ENCODE data around the gene APOC3.

DNA sequence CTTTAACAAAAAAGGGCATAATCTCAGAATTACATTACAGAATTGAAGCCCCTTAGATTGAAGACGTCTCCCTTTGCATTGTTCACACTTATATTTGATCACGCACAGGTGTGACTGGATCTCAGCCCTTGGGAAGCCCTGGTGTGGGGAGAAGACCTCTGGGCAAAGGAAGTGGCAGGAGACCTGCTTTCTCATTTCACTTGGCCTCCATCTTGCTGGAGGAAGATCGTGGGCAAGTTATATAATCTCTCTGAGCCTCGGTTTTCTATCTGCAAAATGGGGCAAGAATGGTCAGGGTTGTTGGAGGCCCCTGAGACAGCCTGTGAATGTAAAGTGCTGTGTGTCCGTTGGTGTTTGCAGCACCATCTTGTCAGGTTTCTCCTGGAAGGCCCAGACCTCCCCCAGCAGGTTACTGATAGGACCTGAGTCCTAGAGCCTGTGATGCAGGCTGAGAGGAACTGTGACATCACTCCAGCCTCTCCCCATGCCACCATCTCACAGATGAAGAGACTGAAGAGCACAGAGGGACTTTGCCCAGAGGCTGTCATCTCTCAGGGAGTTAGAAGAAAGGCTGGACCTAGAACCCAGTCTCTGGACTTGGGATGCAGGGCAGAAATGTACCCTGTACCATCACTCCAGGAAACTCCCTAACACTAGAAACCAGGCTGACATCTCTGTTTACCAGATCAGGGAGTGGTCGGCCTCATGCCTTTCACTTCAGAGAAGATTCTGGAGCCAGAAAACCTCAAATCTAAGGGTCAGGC, 8.8 kb downstream of the APOC3 start:
- TF ChIP-seq POLR2AphosphoS5 (IDR thresholded peaks at IDR 0.05; ENCODE audit: low read depth) (no peak), GABPA (IDR thresholded peaks at IDR 0.05; ENCODE audit: low read depth) (no peak), SPI1 (IDR thresholded peaks at IDR 0.05; ENCODE audit: borderline replicate concordance, low read depth) (no peak)
- TF ChIP-seq, protein P1, sequence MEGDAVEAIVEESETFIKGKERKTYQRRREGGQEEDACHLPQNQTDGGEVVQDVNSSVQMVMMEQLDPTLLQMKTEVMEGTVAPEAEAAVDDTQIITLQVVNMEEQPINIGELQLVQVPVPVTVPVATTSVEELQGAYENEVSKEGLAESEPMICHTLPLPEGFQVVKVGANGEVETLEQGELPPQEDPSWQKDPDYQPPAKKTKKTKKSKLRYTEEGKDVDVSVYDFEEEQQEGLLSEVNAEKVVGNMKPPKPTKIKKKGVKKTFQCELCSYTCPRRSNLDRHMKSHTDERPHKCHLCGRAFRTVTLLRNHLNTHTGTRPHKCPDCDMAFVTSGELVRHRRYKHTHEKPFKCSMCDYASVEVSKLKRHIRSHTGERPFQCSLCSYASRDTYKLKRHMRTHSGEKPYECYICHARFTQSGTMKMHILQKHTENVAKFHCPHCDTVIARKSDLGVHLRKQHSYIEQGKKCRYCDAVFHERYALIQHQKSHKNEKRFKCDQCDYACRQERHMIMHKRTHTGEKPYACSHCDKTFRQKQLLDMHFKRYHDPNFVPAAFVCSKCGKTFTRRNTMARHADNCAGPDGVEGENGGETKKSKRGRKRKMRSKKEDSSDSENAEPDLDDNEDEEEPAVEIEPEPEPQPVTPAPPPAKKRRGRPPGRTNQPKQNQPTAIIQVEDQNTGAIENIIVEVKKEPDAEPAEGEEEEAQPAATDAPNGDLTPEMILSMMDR (IDR thresholded peaks at IDR 0.05; ENCODE audit: insufficient read depth, low read length) = no peak
- TF ChIP-seq, protein P2, sequence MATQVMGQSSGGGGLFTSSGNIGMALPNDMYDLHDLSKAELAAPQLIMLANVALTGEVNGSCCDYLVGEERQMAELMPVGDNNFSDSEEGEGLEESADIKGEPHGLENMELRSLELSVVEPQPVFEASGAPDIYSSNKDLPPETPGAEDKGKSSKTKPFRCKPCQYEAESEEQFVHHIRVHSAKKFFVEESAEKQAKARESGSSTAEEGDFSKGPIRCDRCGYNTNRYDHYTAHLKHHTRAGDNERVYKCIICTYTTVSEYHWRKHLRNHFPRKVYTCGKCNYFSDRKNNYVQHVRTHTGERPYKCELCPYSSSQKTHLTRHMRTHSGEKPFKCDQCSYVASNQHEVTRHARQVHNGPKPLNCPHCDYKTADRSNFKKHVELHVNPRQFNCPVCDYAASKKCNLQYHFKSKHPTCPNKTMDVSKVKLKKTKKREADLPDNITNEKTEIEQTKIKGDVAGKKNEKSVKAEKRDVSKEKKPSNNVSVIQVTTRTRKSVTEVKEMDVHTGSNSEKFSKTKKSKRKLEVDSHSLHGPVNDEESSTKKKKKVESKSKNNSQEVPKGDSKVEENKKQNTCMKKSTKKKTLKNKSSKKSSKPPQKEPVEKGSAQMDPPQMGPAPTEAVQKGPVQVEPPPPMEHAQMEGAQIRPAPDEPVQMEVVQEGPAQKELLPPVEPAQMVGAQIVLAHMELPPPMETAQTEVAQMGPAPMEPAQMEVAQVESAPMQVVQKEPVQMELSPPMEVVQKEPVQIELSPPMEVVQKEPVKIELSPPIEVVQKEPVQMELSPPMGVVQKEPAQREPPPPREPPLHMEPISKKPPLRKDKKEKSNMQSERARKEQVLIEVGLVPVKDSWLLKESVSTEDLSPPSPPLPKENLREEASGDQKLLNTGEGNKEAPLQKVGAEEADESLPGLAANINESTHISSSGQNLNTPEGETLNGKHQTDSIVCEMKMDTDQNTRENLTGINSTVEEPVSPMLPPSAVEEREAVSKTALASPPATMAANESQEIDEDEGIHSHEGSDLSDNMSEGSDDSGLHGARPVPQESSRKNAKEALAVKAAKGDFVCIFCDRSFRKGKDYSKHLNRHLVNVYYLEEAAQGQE (IDR thresholded peaks at IDR 0.05; ENCODE audit: insufficient replicate concordance, low read depth) = no peak
